Epithelial cell of umbilical artery (primary cell): ENCODE results near the gene MAP1LC3B2. TPM values are rescaled to one million over a fixed set of nuclear protein-coding genes. Genes with fewer than 3 reads are reported as not detected.

Experiments
- total RNA-seq: library from RNA; depleted of rRNA; stranded (reverse); fragments of >200 nt; gene quantifications from 2 replicates; pipeline ENCODE4 v1.2.3, GENCODE V29; 2014

MAP1LC3B2 gene
- total RNA-seq = 0.32 TPM in 1 of 2 replicates, not detected in the other

GRCh38 chr12:116559162-116559935 is at the start of gene MAP1LC3B2:
TSS of gene MAP1LC3B2 (plus strand) at chr12:116559381. CDS start at chr12:116575943, 16,562 bp downstream.

Other genes starting within 250 kb of the MAP1LC3B2 start
- 25.7 and 29.9 TPM in 2 replicates for gene SPRING1, start 178.7 kb downstream of the MAP1LC3B2 start, total RNA-seq
- gene RNFT2, start 178.9 kb downstream of the MAP1LC3B2 start, total RNA-seq = 1.3 and 4.9 TPM in 2 replicates